ENCODE results near the gene RBM19.

The RBM19 gene

GRCh38 chr12:113766879-113767878, 198.9 kb downstream of the RBM19 start:
- DNase-seq = no peak

All from NCI-H1436 treated with DMSO at 0.1 percent for 48 hours (cell line).